Activated gamma-delta T cell (primary cell): ENCODE results near the gene ARMC9.

Source experiments
- DNase-seq: peaks from one replicate; lab custom pipeline; 2025; lab: John Stamatoyannopoulos, UW

ARMC9 gene

DNA sequence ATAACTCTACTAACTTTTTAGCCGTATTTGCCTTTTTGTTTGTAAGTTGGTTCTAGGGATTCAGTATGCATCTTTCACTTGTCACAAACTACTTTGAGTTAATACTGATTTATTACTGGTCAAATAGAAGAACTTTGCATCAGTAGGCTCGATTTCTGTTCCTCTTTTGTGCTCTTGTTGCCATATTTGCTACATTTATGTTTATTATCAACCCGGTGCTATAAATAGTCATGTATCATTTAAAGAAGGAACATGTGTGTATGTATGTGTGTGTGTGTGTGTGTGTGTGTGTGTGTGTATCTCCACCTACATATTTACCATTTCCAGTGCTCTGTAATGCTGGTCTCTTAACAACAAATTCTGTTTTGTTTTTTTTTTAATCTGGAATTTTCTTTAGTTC, 117.5 kb downstream of the ARMC9 start:
- no peak for DNase-seq

DNA sequence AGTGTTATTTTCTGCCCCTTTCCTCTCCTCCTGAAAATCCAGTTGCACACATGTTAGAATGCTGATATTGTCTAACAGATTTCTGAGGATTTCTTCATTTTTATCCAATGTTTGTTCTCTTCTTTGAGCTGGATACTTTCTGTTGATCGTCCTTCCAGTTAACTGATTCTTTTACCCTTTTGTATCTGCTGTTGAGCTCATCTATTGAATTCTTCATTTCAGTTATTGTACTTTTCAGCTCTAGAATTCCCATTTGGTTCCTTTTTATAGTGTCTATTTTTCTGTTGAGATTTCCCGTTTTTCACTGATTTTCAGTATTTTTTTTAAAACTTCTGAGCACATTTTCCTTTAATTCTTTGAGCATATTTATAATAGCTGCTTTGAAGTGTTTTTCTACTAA, 119.1 kb downstream of the ARMC9 start:
- DNase-seq: no peak

DNA sequence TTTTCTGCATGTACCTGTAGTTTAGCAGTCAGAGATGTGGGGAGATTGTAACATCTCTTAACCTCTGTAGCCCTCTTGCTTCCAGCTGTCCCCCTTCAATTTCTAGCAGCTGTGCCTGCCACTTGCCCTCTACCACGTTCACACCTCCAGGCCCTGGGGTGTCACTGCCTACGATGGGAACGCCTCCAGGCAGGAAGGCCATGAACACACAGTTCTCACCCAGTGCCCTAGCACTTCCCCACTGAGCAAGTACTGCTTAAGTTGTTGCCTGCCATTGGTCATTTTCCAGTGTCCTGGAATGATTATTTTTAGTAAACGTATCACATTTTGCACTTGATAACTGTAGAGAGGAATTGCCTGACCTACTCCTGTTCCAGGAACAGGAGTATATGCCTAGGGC, 120.0 kb downstream of the ARMC9 start:
- no peak for DNase-seq

DNA sequence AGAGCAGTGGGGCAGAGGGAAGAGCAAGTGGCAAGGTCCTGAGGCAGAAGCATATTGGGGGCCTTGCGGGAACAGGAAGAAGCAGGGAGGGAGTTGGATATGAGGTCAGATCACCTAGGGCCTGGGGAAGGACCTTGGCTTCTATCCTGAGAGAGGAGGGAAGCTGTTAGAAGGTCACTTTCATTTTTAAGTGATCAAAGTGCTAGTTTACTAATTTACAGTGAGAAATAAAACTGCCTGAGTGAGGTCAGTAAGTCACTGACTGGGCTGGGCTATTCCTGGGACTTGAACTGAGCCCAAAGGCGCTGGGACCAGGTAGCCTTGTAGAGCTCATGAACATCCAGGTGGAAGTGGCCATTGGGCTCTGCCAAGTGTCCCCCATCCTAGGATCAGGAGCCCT, 120.5 kb downstream of the ARMC9 start:
- no peak for DNase-seq

DNA sequence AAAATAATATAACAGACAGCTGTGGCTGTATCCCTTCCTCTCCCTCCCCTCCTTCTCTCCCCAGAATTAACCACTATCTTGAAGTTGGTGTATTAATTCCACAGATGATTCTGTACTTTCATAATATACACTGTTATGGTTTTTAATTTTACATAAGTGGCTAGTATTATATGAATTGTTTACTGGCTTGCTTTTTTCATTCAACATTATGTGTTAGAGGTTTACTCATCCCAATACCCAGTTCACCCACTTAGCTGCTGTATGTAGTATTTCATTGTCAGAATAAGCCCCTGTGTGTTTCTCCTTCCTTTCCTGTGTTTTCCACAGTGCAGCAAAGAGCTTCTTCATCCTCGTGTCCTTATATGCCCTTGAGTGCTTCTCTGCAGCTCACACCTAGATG, 121.4 kb downstream of the ARMC9 start:
- no peak for DNase-seq

DNA sequence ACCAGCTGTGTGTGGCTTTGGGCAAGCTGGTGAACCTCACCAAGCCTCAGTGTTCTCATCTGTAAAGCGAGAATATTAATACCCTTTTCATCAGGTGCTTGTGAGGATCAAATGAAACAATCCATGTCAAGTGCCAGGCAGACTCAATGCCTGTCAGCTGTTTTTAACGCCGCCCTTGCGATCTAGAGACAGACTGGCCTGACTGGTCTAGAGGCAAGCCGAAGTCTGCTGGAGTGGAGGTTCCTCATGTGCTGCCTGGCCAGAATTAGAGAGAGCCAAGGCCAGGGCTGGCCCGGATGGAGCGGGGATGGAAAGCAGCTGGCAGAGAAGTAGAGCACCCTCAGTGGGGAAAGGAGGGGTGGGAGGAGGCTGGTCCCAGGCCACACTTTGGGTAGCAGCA, 122.6 kb downstream of the ARMC9 start:
- no peak for DNase-seq

DNA sequence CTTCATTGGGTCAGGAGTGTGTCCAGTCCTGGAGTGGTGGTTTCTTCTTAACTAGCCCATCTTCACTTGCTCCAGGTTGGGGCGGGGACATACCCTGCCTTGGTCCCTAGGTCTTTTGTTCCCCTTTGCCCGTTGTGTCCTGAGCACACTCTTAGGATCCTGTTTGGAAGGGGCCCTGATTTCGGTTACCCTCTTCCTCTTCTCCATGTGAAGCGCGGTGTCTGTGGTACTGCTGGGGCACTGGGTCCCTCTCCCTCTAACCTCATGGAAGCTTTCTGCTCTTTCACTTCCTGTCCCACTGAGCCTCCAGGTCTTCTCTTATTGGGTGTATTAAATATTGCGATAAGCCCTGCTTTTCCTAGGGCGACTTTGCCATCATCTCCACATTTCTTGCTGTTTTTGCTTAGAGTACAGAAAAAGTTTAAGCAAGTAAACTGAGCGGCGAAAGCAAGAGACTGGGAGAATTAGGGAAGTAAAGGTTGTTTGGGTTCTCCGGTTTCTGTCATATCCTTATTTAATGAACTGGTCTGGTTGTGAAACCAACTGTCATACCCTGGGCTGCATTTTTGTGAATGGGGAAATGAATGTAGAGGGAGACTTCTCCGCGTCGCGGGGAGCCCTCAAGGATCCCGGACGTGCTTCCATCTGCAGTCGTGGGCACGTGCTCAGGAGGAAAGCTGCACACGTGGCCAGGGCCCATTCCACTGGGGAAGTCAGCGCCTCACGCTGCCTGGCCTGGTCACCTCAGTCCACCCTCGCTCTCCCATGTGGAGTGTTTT, 123.3 kb downstream of the ARMC9 start:
- DNase-seq: no peak

DNA sequence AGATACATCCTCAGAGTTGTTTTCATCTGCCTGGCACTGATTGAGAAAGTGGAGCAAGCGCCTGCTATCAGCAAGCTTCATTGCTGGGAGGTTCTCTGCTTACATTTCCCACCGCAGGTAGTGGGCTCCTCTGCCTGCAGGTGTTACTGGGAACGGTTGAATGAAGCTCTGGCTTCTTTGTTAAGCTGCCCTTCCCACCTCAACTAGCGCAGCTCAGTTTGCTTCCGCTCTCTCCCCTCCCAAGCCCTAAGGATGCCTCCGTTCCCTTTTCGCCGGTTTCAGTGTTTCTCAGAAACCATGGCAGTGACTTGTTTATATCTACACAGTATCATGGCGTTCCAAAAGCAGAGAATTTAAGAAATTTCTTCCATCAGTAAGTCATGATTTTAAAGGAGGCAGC, 124.9 kb downstream of the ARMC9 start:
- DNase-seq: no peak

DNA sequence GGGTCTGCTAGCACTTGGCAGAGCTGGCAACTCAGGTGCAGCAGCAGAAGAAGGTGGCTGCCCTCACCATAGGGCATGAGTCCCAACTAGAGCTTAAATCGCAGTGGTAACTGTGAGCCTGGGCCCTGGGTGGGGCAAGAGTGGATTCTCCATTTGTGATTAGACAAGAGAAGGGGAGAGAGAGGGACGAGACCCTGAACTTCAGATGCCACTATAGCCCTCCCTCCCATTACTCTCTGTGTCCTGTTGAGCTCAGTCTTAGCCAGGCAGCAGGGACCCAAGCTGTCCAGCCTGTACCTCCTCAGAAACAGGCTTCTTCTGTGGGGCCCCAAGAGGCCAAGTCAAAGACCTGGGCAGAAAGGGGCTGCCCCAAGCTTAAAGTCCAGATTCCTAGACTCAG, 127.4 kb downstream of the ARMC9 start:
- DNase-seq: no peak

DNA sequence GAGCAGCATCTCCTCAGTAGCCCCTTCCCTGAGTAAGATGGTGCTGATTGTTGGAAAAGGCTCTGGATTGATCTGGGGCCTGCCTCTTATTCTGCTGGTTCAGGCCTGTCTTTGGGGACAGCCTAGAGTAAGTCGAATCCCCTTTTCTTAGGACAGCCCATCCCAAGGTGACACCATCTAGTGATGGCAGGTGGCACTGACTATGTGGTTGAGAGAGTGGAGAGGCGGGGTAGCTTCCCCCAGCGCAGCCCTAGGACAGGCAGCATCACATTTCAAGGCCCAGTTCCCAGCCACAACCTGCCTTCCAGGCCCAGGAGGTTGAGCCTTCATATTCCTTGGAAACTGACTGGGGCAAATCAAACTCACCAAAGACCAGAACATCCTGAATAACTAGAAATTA, 128.0 kb downstream of the ARMC9 start:
- DNase-seq: no peak

DNA sequence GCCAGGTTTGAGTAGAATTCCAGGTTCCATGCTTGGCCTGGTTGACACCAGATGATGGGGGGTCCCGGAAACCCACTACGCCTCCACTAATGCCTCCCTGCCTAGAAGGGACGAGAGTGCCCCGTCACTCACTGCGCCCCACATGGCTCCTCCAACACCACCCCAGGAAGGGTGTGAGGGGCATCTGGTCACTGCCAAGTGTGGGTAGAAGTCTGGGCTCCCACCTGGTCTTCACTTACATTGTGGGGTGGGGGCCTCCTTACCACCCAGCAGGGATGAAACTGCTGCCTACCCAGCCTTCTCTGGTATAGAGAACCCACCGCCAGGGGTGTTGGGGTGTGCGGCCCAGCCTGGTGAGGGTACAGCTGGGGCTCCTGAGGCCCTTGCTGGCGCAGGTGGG, 131.9 kb downstream of the ARMC9 start:
- no peak for DNase-seq

DNA sequence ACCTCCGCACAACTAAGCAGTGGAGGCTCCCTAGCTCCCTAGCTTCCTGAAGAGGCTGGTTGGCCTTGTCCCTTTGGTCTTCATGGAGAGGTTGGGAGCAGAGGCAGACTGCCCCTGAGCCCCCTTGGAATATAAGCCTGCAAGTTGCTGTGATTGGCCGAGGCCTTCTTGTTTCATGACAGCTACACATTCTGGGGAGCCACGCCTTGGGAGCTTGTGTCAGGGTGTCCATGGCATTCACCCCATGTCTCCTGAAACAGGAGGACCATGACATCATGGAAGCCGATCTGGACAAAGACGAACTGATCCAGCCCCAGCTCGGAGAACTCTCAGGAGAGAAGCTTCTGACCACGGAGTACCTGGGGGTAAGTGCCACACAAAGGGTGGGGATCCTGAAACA, 133.1 kb downstream of the ARMC9 start:
- no peak for DNase-seq

DNA sequence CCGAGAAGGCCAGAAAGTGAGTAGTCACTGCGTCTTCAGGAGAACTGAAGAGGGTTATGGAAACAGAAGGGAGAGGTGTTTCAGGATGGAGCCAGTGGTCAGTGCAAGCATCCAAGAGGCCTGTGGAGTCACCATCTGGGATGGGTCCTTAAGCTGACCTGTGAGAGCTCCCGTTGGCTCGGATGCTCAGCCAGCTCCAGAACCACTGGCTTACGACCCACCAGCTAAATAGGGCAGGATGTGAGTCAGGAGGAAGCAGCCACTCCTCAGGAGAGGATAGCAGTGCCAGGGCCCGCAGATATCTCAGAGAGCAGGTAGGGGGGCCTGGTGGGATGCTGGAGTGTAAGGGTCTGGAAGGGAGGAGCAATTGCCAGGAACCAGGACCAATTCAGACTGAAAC, 134.0 kb downstream of the ARMC9 start:
- DNase-seq: no peak

DNA sequence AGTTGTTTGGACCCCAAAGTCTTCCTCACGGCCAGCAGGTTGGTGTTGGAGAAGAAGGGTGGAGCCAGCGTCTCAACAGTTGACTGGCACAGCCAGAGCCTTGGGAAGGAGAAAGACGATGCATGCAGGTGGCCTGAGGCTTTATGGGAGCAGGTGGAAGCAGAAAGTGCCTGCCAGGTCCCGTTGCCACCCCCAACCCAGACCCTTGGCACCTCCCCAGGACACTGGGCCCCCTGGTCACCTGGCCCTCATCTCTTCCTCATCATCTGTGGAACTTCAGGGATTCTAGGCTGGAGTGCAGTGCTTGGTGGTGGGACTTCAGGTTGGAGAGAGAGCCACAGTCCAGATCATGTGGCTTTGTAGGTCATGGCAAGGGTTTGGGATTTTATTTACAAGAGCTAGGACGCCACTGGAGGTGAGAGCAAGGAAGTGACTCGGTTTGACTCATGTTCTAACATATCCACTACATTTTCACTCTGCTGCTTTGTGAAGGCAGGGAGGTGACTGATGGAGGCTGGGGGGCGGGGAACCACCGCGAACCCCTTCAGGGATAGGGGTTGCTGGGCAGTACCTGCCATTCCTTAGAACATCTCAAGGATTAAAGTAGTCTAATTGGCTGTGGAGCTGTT, 134.6 kb downstream of the ARMC9 start:
- DNase-seq: no peak

DNA sequence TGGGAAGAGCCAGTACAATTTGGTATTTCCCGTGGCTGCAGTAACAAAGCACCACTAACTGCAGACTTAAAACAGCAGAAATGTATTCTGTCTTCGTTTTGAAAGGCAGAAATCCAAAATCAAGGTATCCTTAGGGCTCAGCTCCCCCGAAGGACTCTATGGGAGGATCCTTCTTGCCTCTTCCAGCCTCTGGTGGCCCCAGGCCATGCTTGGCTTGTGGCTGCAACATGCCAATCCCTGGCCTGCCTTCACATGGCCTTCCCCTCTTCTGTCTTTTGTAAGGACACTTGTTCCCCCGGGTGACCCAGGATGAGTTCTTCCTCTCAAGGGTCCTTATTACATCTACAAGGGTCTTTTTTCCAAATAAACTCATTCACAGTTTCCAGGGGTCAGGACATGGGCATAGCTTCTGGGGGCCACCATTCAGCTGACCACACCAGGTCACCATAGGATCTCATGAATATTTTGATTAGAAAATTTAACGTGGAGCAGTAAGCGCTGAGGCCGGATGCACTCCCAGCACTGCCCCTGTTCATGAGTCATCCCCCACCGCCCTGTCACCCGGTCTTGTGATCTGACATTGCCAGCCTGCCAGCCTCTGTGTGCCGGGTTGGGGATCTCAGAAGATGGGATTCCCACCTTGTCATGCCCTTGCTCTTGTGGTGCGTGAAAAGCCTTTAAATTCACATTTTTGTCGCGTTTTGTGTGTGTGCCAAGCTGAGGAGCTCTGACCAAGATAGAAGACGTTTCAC, 135.9 kb downstream of the ARMC9 start:
- DNase-seq: no peak

DNA sequence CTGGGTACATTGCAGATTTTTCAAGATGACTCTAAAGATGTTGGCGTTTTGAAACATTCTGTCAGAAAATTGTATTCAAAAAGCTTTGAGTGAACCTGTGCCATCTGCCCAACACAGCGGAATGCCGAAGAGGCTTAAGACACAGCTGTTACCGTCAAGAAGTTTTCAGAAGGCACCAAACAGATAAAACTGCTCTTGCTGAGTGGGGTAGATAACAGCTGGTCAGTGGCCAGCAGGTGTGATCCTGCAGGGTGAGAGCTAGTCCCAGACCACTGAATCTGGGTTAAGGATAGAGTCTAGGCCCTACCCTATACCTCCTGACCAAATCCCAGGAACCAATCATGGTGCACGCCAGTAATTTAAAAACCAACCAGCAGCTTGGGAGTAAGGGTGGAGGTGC, 136.6 kb downstream of the ARMC9 start:
- DNase-seq: no peak

DNA sequence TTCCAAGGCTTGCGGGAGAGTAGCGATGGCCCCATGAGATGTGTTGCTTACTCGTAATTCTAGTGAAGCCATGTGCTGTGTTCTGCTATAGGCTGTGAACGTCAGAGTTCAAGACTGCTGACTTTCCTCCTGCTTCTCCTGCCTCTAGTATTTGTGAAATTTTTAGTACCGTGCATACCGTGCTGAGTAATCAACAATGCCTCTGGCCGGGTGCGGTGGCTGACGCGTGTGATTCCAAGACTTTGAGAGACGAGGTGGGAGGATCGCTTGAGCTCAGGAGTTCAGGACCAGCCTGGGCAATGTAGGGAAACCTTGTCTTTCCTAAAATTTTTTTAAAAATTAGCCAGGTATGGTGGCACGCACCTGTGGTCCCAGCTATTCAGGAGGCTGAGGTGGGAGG, 137.2 kb downstream of the ARMC9 start:
- DNase-seq: no peak

DNA sequence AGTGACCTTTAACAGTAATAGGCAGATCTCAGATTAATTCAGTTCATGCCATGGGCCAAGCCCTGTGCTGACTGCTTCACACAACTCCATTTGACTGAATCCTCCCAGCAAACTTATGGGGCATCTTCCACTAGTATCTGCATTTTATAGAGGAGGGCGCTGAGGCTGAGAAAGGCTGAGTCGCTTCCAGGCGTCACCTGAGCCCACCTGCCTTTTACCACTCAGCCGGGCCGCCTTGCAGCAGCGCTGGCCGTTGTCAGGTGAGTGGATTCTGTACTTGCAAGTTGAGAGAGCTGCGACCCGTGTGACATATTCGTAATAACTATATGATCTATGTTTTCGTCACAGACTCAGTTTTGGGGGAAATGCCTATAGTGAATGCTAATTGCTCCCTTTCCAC, 137.8 kb downstream of the ARMC9 start:
- DNase-seq: no peak

DNA sequence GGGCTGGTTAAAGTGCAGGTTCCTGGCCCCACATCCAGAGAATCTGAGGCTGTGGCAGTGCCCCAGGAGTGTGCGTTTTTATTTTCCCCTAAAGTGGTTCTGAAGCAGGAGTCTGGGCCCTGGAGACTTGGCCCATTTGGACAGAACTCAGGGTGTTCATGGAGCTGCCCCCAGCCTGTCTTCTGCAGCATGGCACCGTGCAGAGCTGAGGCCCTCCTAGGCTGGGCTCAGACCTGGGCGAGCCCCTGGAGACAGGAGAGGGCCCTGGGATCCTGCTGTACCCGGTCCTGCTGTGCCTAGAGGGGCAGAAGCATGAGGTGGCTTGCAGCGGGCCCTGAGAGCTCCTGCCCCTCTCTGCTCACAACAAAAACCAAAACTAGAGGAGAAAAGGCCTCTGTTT, 138.3 kb downstream of the ARMC9 start:
- no peak for DNase-seq

DNA sequence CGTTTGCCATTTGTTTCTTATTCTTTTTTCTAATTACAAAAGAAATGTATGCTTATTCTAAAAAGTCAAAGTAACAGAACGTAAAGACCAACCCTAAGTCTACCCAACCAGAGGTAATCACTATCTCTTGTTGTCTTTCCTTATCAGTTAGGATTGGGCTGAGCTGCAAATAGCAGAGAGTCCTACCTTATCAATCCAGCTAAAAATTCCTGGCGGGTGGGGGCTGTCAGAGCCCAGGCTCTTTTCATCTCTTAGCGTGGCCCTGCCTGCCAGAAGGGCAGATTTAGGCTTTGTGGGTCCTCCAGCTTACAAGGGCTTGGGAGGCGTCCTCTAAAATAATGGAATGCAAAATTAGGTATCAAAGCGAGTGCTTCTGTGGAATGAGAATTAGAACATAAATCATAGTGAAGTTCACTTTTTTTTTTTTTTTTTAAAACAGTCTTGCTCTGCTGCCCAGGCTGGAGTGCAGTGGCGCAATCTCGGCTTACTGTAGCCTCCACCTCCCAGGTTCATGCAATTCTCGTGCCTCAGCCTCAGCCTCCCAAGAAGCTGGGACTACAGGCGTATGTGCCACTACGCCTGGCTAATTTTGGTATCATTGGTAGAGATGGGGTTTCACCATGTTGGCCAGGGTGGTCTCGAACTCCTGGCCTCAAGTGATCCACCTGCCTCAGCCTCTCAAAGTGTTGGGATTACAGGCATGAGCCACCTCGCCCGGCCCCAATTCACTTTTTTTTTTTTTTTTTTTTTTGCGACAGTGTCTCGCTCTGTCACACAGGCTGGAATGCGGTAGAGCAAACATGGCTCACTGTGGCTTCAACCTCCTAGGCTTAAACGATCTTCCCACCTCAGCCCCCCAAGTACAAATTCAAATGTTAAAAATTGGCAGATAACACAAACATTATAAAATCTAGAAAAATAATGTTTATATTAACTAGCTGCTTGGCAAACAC, 139.7 kb downstream of the ARMC9 start:
- no peak for DNase-seq

DNA sequence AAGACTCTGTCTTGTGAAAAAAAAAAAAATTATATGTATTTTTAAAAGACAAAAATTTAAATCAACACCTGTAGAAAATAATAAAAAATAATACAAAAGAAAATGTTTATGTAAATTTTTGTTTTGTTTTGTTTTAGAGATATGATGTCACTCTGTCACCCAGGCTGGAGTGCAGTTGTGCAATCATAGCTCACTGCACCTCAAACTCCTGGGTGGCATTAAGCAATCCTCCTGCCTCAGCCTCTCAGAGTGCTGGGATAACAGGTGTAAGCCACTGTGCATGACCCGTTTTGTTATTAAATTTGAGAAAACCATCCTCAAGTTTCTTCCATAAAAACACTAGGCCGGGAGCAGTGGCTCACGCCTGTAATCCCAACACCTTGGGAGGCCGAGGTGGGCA, 140.9 kb downstream of the ARMC9 start:
- DNase-seq: no peak

DNA sequence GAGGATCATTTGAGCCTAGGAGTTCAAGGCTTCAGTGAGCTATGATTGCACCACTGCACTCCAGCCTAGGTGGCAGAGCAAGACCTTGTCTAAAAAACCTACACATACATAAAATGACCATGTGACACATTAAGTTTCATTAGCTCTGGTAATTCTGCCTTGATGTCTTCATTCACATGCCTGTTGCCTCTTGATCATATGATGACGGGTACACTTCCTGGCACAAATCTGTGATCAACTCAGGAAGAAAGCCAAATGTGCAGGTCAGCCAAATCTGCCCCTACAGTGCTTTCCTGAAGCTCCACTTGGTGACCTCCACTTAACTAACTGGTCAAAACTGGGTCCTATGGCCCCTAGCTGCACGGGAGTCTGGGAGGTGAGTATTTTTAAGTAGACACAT, 142.7 kb downstream of the ARMC9 start:
- DNase-seq: no peak
